ENCODE measurements around the gene RFX1.

DNA sequence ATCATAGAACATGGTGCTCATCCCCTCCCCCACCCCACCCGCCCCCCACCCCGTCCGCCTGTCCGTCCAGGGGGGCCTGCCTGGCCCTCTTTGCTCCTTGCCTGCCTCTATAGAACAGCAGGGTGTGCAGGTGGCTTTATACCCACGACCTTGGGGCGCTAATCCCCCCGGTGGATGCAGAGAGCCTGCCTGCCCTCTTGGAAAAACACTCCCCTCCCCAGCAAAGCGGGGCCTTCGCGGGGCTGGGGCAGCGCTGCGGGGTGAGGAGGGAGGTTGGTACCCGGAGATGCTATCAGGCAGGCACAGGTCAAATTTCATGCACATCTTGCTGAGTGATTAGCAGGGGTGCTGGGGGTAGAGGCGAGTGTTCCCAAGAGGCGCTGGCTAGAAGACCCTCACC is 21.9 kb downstream of the RFX1 start:
- TF ChIP-seq EZH2 (IDR thresholded peaks at IDR 0.05): no peak
- TF ChIP-seq POLR2AphosphoS5 (IDR thresholded peaks at IDR 0.05; ENCODE audit: borderline replicate concordance, low read depth, low read length): no peak
- no peak for TF ChIP-seq FOXP2 (optimal IDR thresholded peaks at IDR 0.05; ENCODE audit: control extremely low read depth, extremely low read length, insufficient read depth)
